HEK293 (cell line): ENCODE measurements around the gene UHMK1.
A peak's percentile ranks its signal among the peaks of the same experiment; 100 is the strongest.
"Not testable (repeated sequence)": the region's sequence is repeated elsewhere in the genome, so short reads cannot be mapped to it uniquely, and the experiment has no call there.

Experiments used
- CTCF ChIA-PET: fragments of 350-600 bp; formaldehyde crosslinking; extraction: SDS; loops from one replicate; lab custom pipeline; 2021; ENCODE audit warnings: antibody characterized with exemption; lab: Yijun Ruan, JAX
- POLR2A ChIA-PET: fragments of 300-600 bp; formaldehyde crosslinking; extraction: SDS; loops from one replicate; lab custom pipeline; 2020; ENCODE audit warnings: antibody characterized with exemption, inconsistent platforms; lab: Yijun Ruan, JAX
- H3K27ac ChIP-seq: fragments of 200-500 bp; sonication (Bioruptor generic); 2 replicates; pipeline ENCODE4 v1.5.1; 2014; ENCODE audit warnings: low read depth, low read length, control low read depth, inconsistent platforms; ENCODE audit errors: extremely low read depth
- H3K36me3 ChIP-seq, 2 experiments: fragments of 200-500 bp in 1 of 2; sonication (Bioruptor generic) in 1 of 2; 1 replicate in 1 of 2; 2 replicates in 1 of 2; pipeline ENCODE4 v1.5.1; 2014 to 2017; ENCODE audit warnings: inconsistent platforms in 2 of 2, low read length in 2 of 2; ENCODE audit not compliant: control insufficient read depth in 2 of 2, insufficient read depth in 1 of 2
- H3K4me1 ChIP-seq: fragments of 200-500 bp; sonication (Bioruptor generic); 2 replicates; pipeline ENCODE4 v1.5.1; 2014; ENCODE audit warnings: mild to moderate bottlenecking, low read length, inconsistent platforms; ENCODE audit not compliant: control insufficient read depth, insufficient read depth
- H3K4me3 ChIP-seq: 2 replicates; pipeline ENCODE4 v1.5.1; 2011; ENCODE audit warnings: low read depth, mild to moderate bottlenecking, control low read depth, low read length, moderate library complexity
- H3K9me3 ChIP-seq: fragments of 200-500 bp; sonication (Bioruptor generic); 2 replicates; pipeline ENCODE4 v1.5.1; 2014; ENCODE audit warnings: low read depth, low read length, inconsistent platforms; ENCODE audit not compliant: control insufficient read depth, insufficient read depth
- GFI1B ChIP-seq: fragments of 450-650 bp; formaldehyde crosslinking; IDR thresholded peaks from 2 replicates; pipeline ENCODE4 v1.5.1; 2016; ENCODE audit warnings: missing biosample characterization, missing genetic modification characterization
- GLI2 ChIP-seq: fragments of 450-650 bp; formaldehyde crosslinking; IDR thresholded peaks from 2 replicates; pipeline ENCODE4; 2017; ENCODE audit warnings: missing biosample characterization, missing genetic modification characterization, low read depth, borderline replicate concordance
- REST ChIP-seq: fragments of 450-650 bp; formaldehyde crosslinking; IDR thresholded peaks from 2 replicates; pipeline ENCODE4 v1.5.1; 2016; ENCODE audit warnings: missing biosample characterization, missing genetic modification characterization
- SP3 ChIP-seq: fragments of 450-650 bp; formaldehyde crosslinking; IDR thresholded peaks from 2 replicates; pipeline ENCODE4 v1.5.1; 2016; ENCODE audit warnings: missing biosample characterization, missing genetic modification characterization
- ZBTB11 ChIP-seq: fragments of 450-650 bp; formaldehyde crosslinking; conservative IDR thresholded peaks from 2 replicates; pipeline ENCODE4 v1.5.1; 2016; ENCODE audit warnings: low read depth, missing biosample characterization, missing genetic modification characterization
- ZBTB21 ChIP-seq: fragments of 450-650 bp; formaldehyde crosslinking; IDR thresholded peaks from 2 replicates; pipeline ENCODE4 v1.5.1; 2017; ENCODE audit warnings: missing biosample characterization, missing genetic modification characterization
- ZFP3 ChIP-seq: fragments of 450-650 bp; formaldehyde crosslinking; IDR thresholded peaks from 2 replicates; pipeline ENCODE4 v1.5.1; 2016; ENCODE audit warnings: low read depth, missing biosample characterization, missing genetic modification characterization
- ZNF121 ChIP-seq: fragments of 450-650 bp; formaldehyde crosslinking; IDR thresholded peaks from 2 replicates; pipeline ENCODE4 v1.5.1; 2016; ENCODE audit warnings: missing biosample characterization, missing genetic modification characterization
- ZNF138 ChIP-seq: fragments of 450-650 bp; formaldehyde crosslinking; IDR thresholded peaks from 2 replicates; pipeline ENCODE4 v1.5.1; 2016; ENCODE audit warnings: missing biosample characterization, missing genetic modification characterization, borderline replicate concordance
- ZNF140 ChIP-seq: fragments of 450-650 bp; formaldehyde crosslinking; IDR thresholded peaks from 2 replicates; pipeline ENCODE4 v1.5.1; 2016; ENCODE audit warnings: missing biosample characterization, missing genetic modification characterization
- ZNF19 ChIP-seq: fragments of 450-650 bp; formaldehyde crosslinking; IDR thresholded peaks from 2 replicates; pipeline ENCODE4; 2016; ENCODE audit warnings: missing biosample characterization, missing genetic modification characterization, low read depth
- ZNF202 ChIP-seq: fragments of 450-650 bp; formaldehyde crosslinking; IDR thresholded peaks from 2 replicates; pipeline ENCODE4 v1.5.1; 2016; ENCODE audit warnings: missing biosample characterization, missing genetic modification characterization, borderline replicate concordance
- ZNF266 ChIP-seq: fragments of 450-650 bp; formaldehyde crosslinking; IDR thresholded peaks from 2 replicates; pipeline ENCODE4 v1.5.1; 2016; ENCODE audit warnings: missing biosample characterization, missing genetic modification characterization, low read depth
- ZNF341 ChIP-seq: fragments of 450-650 bp; formaldehyde crosslinking; IDR thresholded peaks from 2 replicates; pipeline ENCODE4; 2016; ENCODE audit warnings: low read depth, missing biosample characterization, missing genetic modification characterization
- ZNF354C ChIP-seq: fragments of 450-650 bp; formaldehyde crosslinking; IDR thresholded peaks from 2 replicates; pipeline ENCODE4 v1.5.1; 2016; ENCODE audit warnings: missing biosample characterization, missing genetic modification characterization, low read depth, borderline replicate concordance
- ZNF394 ChIP-seq: fragments of 450-650 bp; formaldehyde crosslinking; IDR thresholded peaks from 2 replicates; pipeline ENCODE4 v1.5.1; 2016; ENCODE audit warnings: missing biosample characterization, missing genetic modification characterization, mild to moderate bottlenecking, moderate library complexity, borderline replicate concordance
- ZNF426 ChIP-seq: fragments of 450-650 bp; formaldehyde crosslinking; IDR thresholded peaks from 2 replicates; pipeline ENCODE4 v1.5.1; 2017; ENCODE audit warnings: missing biosample characterization, missing genetic modification characterization, mild to moderate bottlenecking, inconsistent platforms, moderate library complexity
- ZNF501 ChIP-seq: fragments of 450-650 bp; formaldehyde crosslinking; IDR thresholded peaks from 2 replicates; pipeline ENCODE4 v1.5.1; 2016; ENCODE audit warnings: missing biosample characterization, missing genetic modification characterization
- ZNF529 ChIP-seq: fragments of 450-650 bp; formaldehyde crosslinking; IDR thresholded peaks from 2 replicates; pipeline ENCODE4 v1.5.1; 2017; ENCODE audit warnings: missing genetic modification characterization, missing biosample characterization; ENCODE audit not compliant: insufficient replicate concordance
- ZNF530 ChIP-seq: fragments of 450-650 bp; formaldehyde crosslinking; IDR thresholded peaks from 2 replicates; pipeline ENCODE4 v1.5.1; 2016; ENCODE audit warnings: low read depth, missing biosample characterization, missing genetic modification characterization
- ZNF558 ChIP-seq: fragments of 450-650 bp; formaldehyde crosslinking; IDR thresholded peaks from 2 replicates; pipeline ENCODE4 v1.5.1; 2016; ENCODE audit warnings: missing biosample characterization, missing genetic modification characterization
- ZNF560 ChIP-seq: fragments of 450-650 bp; formaldehyde crosslinking; IDR thresholded peaks from 2 replicates; pipeline ENCODE4 v1.5.1; 2017; ENCODE audit warnings: missing biosample characterization, missing genetic modification characterization, borderline replicate concordance
- ZNF629 ChIP-seq: fragments of 450-650 bp; formaldehyde crosslinking; IDR thresholded peaks from 2 replicates; pipeline ENCODE4 v1.5.1; 2017; ENCODE audit warnings: missing biosample characterization, missing genetic modification characterization
- ZNF654 ChIP-seq: fragments of 450-650 bp; formaldehyde crosslinking; IDR thresholded peaks from 2 replicates; pipeline ENCODE4 v1.5.1; 2016; ENCODE audit warnings: low read depth, missing biosample characterization, missing genetic modification characterization
- ZNF664 ChIP-seq: fragments of 450-650 bp; formaldehyde crosslinking; IDR thresholded peaks from 2 replicates; pipeline ENCODE4 v1.5.1; 2016; ENCODE audit warnings: missing biosample characterization, missing genetic modification characterization
- ZNF791 ChIP-seq: fragments of 450-650 bp; formaldehyde crosslinking; IDR thresholded peaks from 2 replicates; pipeline ENCODE4 v1.5.1; 2016; ENCODE audit warnings: missing biosample characterization, missing genetic modification characterization
- ZSCAN23 ChIP-seq: fragments of 450-650 bp; formaldehyde crosslinking; IDR thresholded peaks from 2 replicates; pipeline ENCODE4 v1.5.1; 2016; ENCODE audit warnings: missing biosample characterization, missing genetic modification characterization
- TF ChIP-seq, protein P1 (sequence below): fragments of 450-650 bp; formaldehyde crosslinking; IDR thresholded peaks from 2 replicates; pipeline ENCODE4 v1.5.1; 2016; ENCODE audit warnings: missing biosample characterization, missing genetic modification characterization, borderline replicate concordance
- TF ChIP-seq, protein P2 (sequence below): fragments of 450-650 bp; formaldehyde crosslinking; IDR thresholded peaks from 2 replicates; pipeline ENCODE4 v1.5.1; 2017; ENCODE audit warnings: missing biosample characterization, missing genetic modification characterization

The UHMK1 gene

DNA sequence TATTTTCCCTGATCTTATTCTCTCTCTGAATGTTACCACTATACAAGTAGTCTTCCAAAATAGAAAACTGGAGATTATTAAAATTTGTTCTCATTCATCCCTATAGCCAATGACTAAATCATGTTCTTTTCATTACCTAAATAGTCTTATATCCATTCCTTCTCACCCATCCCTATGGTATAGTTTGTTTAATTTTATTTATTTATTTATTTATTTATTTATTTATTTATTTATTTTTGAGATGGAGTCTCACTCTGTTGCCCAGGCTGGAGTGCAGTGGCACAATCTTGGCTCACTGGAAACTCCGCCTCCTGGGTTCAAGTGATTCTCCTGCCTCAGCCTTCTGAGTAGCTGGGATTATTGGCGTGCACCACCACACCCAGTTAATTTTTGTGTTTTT is 35.2 kb upstream of the UHMK1 start:
- POLR2A ChIA-PET, H3K36me3 ChIP-seq, H3K27ac ChIP-seq, H3K4me1 ChIP-seq, H3K9me3 ChIP-seq, CTCF ChIA-PET, H3K4me3 ChIP-seq: not testable (repeated sequence)
- peak; percentile 85; the same call in 1 of the 2 replicates for TF ChIP-seq ZNF19
- TF ChIP-seq, protein P1, sequence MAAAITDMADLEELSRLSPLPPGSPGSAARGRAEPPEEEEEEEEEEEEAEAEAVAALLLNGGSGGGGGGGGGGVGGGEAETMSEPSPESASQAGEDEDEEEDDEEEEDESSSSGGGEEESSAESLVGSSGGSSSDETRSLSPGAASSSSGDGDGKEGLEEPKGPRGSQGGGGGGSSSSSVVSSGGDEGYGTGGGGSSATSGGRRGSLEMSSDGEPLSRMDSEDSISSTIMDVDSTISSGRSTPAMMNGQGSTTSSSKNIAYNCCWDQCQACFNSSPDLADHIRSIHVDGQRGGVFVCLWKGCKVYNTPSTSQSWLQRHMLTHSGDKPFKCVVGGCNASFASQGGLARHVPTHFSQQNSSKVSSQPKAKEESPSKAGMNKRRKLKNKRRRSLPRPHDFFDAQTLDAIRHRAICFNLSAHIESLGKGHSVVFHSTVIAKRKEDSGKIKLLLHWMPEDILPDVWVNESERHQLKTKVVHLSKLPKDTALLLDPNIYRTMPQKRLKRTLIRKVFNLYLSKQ (tag by site-specific recombination) = 0 out of 2 replicates have a peak, but pooled peaks have one; percentile 47
- TF ChIP-seq ZBTB21 (tag by site-specific recombination) = peak; percentile 57; the same call in 1 of the 2 replicates
- TF ChIP-seq ZNF629 (tag by site-specific recombination) = peak; percentile 52; the same call in 1 of the 2 replicates
- TF ChIP-seq ZNF654 (tag by site-specific recombination) = peak; percentile 53
- TF ChIP-seq ZNF266 (tag by site-specific recombination) = peak; percentile 88
- peak; percentile 23; the same call in 1 of the 2 replicates for TF ChIP-seq ZFP3 (tag by site-specific recombination)
- TF ChIP-seq GFI1B (tag by site-specific recombination) = peak; percentile 43; the same call in 1 of the 2 replicates
- TF ChIP-seq ZNF529 (tag by site-specific recombination) = peak; percentile 70
- TF ChIP-seq ZBTB11 (tag by site-specific recombination) = peak; percentile 90
- TF ChIP-seq ZNF341 (tag by site-specific recombination) = peak; percentile 35; the same call in 1 of the 2 replicates
- TF ChIP-seq ZNF560 (tag by site-specific recombination) = peak; percentile 87; the same call in 1 of the 2 replicates
- TF ChIP-seq ZNF501 = peak; percentile 86
- TF ChIP-seq ZNF791 = 0 out of 2 replicates have a peak, but pooled peaks have one; percentile 51
- peak; percentile 95; the same call in 1 of the 2 replicates for TF ChIP-seq ZNF202 (tag by site-specific recombination)
- peak; percentile 85 for TF ChIP-seq REST (tag by site-specific recombination)
- TF ChIP-seq ZNF426 = peak; percentile 98
- peak; percentile 69; the same call in 1 of the 2 replicates for TF ChIP-seq ZNF121
- peak; percentile 86 for TF ChIP-seq ZNF138
- TF ChIP-seq ZNF394 = peak; percentile 99
- TF ChIP-seq GLI2 (tag by site-specific recombination) = peak; percentile 61; the same call in 1 of the 2 replicates
- TF ChIP-seq ZNF558 (tag by site-specific recombination) = peak; percentile 87
- peak; percentile 87 for TF ChIP-seq ZNF530
- TF ChIP-seq ZSCAN23 (tag by site-specific recombination) = 0 out of 2 replicates have a peak, but pooled peaks have one; percentile 48
- TF ChIP-seq, protein P2, sequence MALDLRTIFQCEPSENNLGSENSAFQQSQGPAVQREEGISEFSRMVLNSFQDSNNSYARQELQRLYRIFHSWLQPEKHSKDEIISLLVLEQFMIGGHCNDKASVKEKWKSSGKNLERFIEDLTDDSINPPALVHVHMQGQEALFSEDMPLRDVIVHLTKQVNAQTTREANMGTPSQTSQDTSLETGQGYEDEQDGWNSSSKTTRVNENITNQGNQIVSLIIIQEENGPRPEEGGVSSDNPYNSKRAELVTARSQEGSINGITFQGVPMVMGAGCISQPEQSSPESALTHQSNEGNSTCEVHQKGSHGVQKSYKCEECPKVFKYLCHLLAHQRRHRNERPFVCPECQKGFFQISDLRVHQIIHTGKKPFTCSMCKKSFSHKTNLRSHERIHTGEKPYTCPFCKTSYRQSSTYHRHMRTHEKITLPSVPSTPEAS (tag by site-specific recombination) = 0 out of 2 replicates have a peak, but pooled peaks have one; percentile 17
- TF ChIP-seq SP3 (tag by site-specific recombination) = peak; percentile 47
- peak; percentile 78; the same call in 1 of the 2 replicates for TF ChIP-seq ZNF664 (tag by site-specific recombination)
- peak; percentile 96 for TF ChIP-seq ZNF140 (tag by site-specific recombination)
- 0 out of 2 replicates have a peak, but pooled peaks have one; percentile 48 for TF ChIP-seq ZNF354C
